ENCODE data around the gene PRSS57. TPM values are rescaled to one million over a fixed set of nuclear protein-coding genes. Genes with fewer than 3 reads are reported as not detected.
A peak's percentile ranks its signal among the peaks of the same experiment; 100 is the strongest.

The PRSS57 gene
- total and polyA plus RNA-seq, 2 of the 13 experiments (the other 11 are each of a cell fraction or from before 2014, with no cell fraction given) = 0.12 TPM; not detected in 1

DNA sequence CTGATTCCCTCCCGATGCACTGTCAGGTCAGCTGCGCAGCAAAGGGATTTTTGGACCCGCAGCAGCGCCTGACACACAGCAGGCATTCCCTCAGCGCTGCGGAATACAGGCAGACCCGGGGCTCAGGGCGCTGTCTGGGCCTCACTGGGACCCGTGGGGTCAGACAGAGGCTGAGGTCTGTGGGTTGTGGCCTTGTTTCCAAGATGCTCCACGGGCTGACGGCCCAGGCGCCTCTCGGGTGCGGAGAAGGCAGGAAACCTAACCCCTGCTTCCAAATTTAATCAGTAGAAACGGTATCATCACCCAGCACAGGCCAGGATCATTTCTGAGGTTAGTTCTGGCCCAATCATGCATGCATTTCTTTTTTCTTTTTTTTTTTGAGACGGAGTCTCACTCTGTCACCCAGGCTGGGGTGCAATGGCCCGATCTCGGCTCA, 31.6 kb downstream of the PRSS57 start (continued):
- TF ChIP-seq, protein P1, sequence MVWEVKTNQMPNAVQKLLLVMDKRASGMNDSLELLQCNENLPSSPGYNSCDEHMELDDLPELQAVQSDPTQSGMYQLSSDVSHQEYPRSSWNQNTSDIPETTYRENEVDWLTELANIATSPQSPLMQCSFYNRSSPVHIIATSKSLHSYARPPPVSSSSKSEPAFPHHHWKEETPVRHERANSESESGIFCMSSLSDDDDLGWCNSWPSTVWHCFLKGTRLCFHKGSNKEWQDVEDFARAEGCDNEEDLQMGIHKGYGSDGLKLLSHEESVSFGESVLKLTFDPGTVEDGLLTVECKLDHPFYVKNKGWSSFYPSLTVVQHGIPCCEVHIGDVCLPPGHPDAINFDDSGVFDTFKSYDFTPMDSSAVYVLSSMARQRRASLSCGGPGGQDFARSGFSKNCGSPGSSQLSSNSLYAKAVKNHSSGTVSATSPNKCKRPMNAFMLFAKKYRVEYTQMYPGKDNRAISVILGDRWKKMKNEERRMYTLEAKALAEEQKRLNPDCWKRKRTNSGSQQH (CRISPR knock-in tag; IDR thresholded peaks at IDR 0.05; ENCODE audit: low read depth) = no peak
- TF ChIP-seq ZNF790 (CRISPR knock-in tag; IDR thresholded peaks at IDR 0.05; ENCODE audit: borderline replicate concordance) (no peak), CEBPB (IDR thresholded peaks at IDR 0.05; ENCODE audit: borderline replicate concordance, low read depth, low read length) (no peak), BHLHE40 (IDR thresholded peaks at IDR 0.05; ENCODE audit: low read length) (no peak), FOXC1 (CRISPR knock-in tag; IDR thresholded peaks at IDR 0.05; ENCODE audit: borderline replicate concordance) (0 out of 2 replicates have a peak, but pooled peaks have one; percentile 24), CBX5 (CRISPR knock-in tag; IDR thresholded peaks at IDR 0.05; ENCODE audit: borderline replicate concordance) (peak; percentile 2; the same call in 1 of the 2 replicates), TBL1XR1 (IDR thresholded peaks at IDR 0.05; ENCODE audit: borderline replicate concordance, low read length, partially characterized antibody) (no peak), ZNF562 (CRISPR knock-in tag; IDR thresholded peaks at IDR 0.05; ENCODE audit: borderline replicate concordance) (no peak), EED (CRISPR knock-in tag; IDR thresholded peaks at IDR 0.05) (no peak), ZNF878 (CRISPR knock-in tag; IDR thresholded peaks at IDR 0.05) (no peak), MTA1 (CRISPR knock-in tag; IDR thresholded peaks at IDR 0.05; ENCODE audit: borderline replicate concordance) (no peak), NFIB (CRISPR knock-in tag; IDR thresholded peaks at IDR 0.05; ENCODE audit: borderline replicate concordance) (no peak), ESRRA (CRISPR knock-in tag; IDR thresholded peaks at IDR 0.05; ENCODE audit: low read depth) (no peak), ZNF329 (CRISPR knock-in tag; IDR thresholded peaks at IDR 0.05; ENCODE audit: low read depth) (no peak; the same call in 1 of the 2 replicates), SRF (IDR thresholded peaks at IDR 0.05; ENCODE audit: low read depth, low read length) (no peak), ZNF33A (CRISPR knock-in tag; IDR thresholded peaks at IDR 0.05; ENCODE audit: borderline replicate concordance) (no peak), PPARG (CRISPR knock-in tag; conservative IDR thresholded peaks at IDR 0.05) (no peak), IRF2 (CRISPR knock-in tag; IDR thresholded peaks at IDR 0.05) (0 out of 2 replicates have a peak, but pooled peaks have one; percentile 7), ZNF12 (CRISPR knock-in tag; IDR thresholded peaks at IDR 0.05) (no peak), ZNF737 (CRISPR knock-in tag; IDR thresholded peaks at IDR 0.05; ENCODE audit: borderline replicate concordance) (no peak), MBD4 (IDR thresholded peaks at IDR 0.05; ENCODE audit: borderline replicate concordance, low read length) (no peak), KMT2A (CRISPR knock-in tag; IDR thresholded peaks at IDR 0.05) (0 out of 2 replicates have a peak, but pooled peaks have one; percentile 44), RCOR2 (CRISPR knock-in tag; IDR thresholded peaks at IDR 0.05) (no peak)
- TF ChIP-seq, protein P2, sequence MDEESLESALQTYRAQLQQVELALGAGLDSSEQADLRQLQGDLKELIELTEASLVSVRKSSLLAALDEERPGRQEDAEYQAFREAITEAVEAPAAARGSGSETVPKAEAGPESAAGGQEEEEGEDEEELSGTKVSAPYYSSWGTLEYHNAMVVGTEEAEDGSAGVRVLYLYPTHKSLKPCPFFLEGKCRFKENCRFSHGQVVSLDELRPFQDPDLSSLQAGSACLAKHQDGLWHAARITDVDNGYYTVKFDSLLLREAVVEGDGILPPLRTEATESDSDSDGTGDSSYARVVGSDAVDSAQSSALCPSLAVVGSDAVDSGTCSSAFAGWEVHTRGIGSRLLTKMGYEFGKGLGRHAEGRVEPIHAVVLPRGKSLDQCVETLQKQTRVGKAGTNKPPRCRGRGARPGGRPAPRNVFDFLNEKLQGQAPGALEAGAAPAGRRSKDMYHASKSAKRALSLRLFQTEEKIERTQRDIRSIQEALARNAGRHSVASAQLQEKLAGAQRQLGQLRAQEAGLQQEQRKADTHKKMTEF (CRISPR knock-in tag; IDR thresholded peaks at IDR 0.05) = 0 out of 2 replicates have a peak, but pooled peaks have one; percentile 9
- TF ChIP-seq, protein P3, sequence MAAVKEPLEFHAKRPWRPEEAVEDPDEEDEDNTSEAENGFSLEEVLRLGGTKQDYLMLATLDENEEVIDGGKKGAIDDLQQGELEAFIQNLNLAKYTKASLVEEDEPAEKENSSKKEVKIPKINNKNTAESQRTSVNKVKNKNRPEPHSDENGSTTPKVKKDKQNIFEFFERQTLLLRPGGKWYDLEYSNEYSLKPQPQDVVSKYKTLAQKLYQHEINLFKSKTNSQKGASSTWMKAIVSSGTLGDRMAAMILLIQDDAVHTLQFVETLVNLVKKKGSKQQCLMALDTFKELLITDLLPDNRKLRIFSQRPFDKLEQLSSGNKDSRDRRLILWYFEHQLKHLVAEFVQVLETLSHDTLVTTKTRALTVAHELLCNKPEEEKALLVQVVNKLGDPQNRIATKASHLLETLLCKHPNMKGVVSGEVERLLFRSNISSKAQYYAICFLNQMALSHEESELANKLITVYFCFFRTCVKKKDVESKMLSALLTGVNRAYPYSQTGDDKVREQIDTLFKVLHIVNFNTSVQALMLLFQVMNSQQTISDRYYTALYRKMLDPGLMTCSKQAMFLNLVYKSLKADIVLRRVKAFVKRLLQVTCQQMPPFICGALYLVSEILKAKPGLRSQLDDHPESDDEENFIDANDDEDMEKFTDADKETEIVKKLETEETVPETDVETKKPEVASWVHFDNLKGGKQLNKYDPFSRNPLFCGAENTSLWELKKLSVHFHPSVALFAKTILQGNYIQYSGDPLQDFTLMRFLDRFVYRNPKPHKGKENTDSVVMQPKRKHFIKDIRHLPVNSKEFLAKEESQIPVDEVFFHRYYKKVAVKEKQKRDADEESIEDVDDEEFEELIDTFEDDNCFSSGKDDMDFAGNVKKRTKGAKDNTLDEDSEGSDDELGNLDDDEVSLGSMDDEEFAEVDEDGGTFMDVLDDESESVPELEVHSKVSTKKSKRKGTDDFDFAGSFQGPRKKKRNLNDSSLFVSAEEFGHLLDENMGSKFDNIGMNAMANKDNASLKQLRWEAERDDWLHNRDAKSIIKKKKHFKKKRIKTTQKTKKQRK (IDR thresholded peaks at IDR 0.05; ENCODE audit: low read length) = no peak
- TF ChIP-seq, protein P4, sequence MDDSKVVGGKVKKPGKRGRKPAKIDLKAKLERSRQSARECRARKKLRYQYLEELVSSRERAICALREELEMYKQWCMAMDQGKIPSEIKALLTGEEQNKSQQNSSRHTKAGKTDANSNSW (CRISPR knock-in tag; IDR thresholded peaks at IDR 0.05; ENCODE audit: borderline replicate concordance) = no peak

Measured in HepG2 (cell line).